Right atrium auricular region (tissue), 2 donors: Measurements from ENCODE around the gene KLKB1. TPM values are rescaled to one million over a fixed set of nuclear protein-coding genes. Genes with fewer than 3 reads are reported as not detected.

Experiments
- DNase-seq: peaks from one replicate; pipeline ENCODE4 v3.0.0-alpha.2; 2019; ENCODE audit warnings: low spot score
- H3K27ac ChIP-seq, 2 donors: fragments of 200-600 bp; sonication (generic); 1 replicate in 1 of 2; 2 replicates in 1 of 2; pipeline ENCODE4 v1.5.1; 2016 to 2019
- H3K27me3 ChIP-seq, 2 donors: fragments of 200-600 bp; sonication (generic); one replicate each; pipeline versions ENCODE4 v1.5.1 to v1.6.0; 2017 to 2019
- H3K36me3 ChIP-seq: fragments of 200-600 bp; sonication (generic); one replicate; pipeline ENCODE4 v1.5.1; 2016
- H3K4me1 ChIP-seq, 2 donors: fragments of 200-600 bp; sonication (generic); one replicate each; pipeline versions ENCODE4 v1.5.1 to v1.6.0; 2017 to 2019
- H3K4me3 ChIP-seq, 2 donors: fragments of 200-600 bp; sonication (generic); 1 replicate in 1 of 2; 2 replicates in 1 of 2; pipeline ENCODE4 v1.5.1; 2017 to 2019; ENCODE audit warnings: mild to moderate bottlenecking in 1 of 2, moderate library complexity in 1 of 2
- H3K9me3 ChIP-seq, 2 donors: fragments of 200-600 bp; sonication (generic); one replicate each; pipeline ENCODE4 v1.5.1; 2019
- total RNA-seq, 2 donors: library from RNA; depleted of rRNA; stranded (reverse); fragments of >200 nt; gene quantifications; one replicate each; pipeline ENCODE4 v1.1.0, GENCODE V29; 2016
- TF ChIP-seq, protein P1 (sequence below), 2 donors: fragments of 200-600 bp; sonication (generic); IDR thresholded peaks; one replicate each; pipeline ENCODE4 v1.5.1; 2019; ENCODE audit warnings: antibody characterized with exemption in 2 of 2

The KLKB1 gene
- total RNA-seq = 1 to 10 TPM in 1 of 2 donors, under 1 TPM in 1; 0.75 to 1.9 TPM

DNA sequence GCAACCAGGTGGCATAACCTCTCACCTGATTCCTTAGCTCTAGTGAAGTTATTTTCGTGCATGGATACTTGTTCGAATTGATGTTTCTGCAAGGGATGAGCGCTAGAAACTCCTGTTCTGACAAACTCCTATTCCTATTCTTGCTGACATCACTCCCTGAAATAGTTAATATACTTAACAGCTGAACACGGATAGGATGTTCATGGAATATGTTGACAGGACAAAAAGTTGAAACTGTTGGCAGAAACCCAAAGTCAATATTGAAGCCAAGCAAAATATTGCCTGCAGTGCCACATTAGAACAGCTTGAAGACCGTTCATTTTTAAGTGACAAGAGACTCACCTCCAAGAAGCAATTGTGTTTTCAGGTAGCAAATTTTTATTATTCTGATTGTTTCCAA is at the start of gene KLKB1:
TSS of gene KLKB1 (plus strand) at position 287 of the 400 bp plus-strand sequence. CDS start 689 bp downstream, outside the sequence.
- no peak for DNase-seq
- Histone ChIP-seq H3K9me3 (peaks cover 0 to 13% of the 10 kb centered on the region in 2 donors), H3K27ac (no peak within 1 kb of the TSS), H3K27me3 (no peaks in the 10 kb centered on the region), H3K36me3 (no peaks in the 10 kb centered on the region), H3K4me1 (no peaks in the 10 kb centered on the region), H3K4me3 (no peak within 1 kb of the TSS)
- TF ChIP-seq, protein P1, sequence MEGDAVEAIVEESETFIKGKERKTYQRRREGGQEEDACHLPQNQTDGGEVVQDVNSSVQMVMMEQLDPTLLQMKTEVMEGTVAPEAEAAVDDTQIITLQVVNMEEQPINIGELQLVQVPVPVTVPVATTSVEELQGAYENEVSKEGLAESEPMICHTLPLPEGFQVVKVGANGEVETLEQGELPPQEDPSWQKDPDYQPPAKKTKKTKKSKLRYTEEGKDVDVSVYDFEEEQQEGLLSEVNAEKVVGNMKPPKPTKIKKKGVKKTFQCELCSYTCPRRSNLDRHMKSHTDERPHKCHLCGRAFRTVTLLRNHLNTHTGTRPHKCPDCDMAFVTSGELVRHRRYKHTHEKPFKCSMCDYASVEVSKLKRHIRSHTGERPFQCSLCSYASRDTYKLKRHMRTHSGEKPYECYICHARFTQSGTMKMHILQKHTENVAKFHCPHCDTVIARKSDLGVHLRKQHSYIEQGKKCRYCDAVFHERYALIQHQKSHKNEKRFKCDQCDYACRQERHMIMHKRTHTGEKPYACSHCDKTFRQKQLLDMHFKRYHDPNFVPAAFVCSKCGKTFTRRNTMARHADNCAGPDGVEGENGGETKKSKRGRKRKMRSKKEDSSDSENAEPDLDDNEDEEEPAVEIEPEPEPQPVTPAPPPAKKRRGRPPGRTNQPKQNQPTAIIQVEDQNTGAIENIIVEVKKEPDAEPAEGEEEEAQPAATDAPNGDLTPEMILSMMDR (IDR thresholded peaks at IDR 0.05) = no peak

DNA sequence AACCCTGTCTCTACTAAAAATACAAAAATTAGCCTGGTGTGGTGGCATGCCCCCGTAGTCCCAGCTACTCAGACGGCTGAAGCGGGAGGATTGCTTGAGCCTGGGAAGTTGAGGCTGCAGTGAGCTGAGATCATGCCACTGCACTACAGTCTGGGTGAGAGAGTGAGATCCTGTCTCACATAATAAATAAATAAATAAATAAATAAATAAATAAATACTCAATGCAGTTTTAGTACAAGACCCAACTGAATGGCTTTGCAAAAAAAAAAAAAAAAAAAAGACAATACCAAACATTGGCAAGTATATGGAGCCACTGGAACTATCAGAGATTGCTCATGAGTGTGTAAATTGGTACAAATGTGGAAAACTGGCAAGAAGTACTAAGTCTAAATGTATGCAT is 39.2 kb upstream of the KLKB1 start:
- Histone ChIP-seq H3K4me3 (no peak overlapping the region), H3K27ac (no peak overlapping the region), H3K9me3 (no peaks in the 10 kb centered on the region), H3K36me3 (no peaks in the 10 kb centered on the region), H3K4me1 (peaks cover 0 to 19% of the 10 kb centered on the region in 2 donors), H3K27me3 (no peaks in the 10 kb centered on the region)
- TF ChIP-seq, protein P1 (IDR thresholded peaks at IDR 0.05) = no peak
- no peak for DNase-seq

DNA sequence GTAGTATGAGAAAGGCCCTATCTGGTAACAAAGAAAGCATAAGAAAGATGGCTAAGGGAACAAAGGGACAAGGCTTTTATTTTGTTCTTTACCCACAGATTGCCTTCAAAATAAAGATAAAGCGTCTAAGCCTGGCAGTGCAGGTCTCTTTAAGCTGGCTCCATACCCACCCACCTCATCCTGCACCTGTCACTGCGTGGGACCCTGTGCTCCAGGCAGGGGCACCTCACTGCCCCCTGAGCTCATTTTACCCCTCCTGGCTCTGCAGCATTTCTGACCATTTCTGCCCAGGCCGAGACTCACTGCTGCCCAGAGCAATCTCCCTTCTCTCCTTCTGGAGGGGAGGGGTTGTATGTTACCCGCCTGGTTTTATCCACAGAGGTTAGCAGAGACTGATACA is 37.7 kb upstream of the KLKB1 start:
- Histone ChIP-seq H3K4me3 (no peak overlapping the region), H3K4me1 (peaks cover 0 to 26% of the 10 kb centered on the region in 2 donors)
- no peak for DNase-seq

DNA sequence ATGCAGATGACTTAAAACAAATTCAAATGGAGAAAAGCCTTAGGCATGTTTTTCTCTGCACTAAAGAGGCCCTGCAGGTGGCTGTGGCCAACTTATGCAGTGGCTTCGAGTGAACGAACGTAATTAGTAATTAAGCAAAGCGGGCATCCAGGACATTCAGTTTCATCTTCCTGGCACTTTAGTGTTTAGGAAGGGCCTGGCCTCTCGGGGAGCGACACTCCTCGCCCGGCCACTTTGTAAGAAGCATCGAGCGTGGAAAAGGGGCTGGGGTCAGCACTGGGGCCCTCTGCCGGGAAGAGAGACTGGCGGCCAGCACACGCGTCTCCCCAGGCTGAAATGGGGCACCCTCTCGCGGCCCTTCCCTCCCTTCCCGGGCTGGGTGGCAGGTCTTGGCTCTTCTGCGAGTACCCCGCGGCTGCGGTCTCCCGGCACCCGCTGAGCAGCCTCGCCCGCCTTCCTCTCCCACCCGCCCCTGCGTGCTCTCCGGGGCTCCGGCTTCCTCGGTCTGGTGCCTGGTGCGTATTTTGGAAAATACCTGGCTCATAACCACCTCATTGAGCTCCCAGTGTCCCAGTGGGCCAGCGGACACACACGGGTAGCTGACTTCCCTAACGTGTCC is 36.6 kb upstream of the KLKB1 start:
- Histone ChIP-seq H3K4me3 (peak overlapping the region; percentile 77 to 88), H3K36me3 (peaks cover 8% of the 10 kb centered on the region), H3K4me1 (peaks cover 0 to 26% of the 10 kb centered on the region in 2 donors), H3K27me3 (no peaks in the 10 kb centered on the region), H3K27ac (peak overlapping the region; percentile 91 to 98), H3K9me3 (no peaks in the 10 kb centered on the region)
- no peak for DNase-seq
- TF ChIP-seq, protein P1 (IDR thresholded peaks at IDR 0.05) = peak in 1 of 2 donors; percentile 20

More for the DNA sequence above, 37.7 kb upstream of the KLKB1 start:
- peak overlapping the region; percentile 91 to 98 for H3K27ac ChIP-seq
- no peaks in the 10 kb centered on the region for H3K36me3 ChIP-seq
- no peaks in the 10 kb centered on the region for H3K9me3 ChIP-seq
- H3K27me3 ChIP-seq = no peaks in the 10 kb centered on the region
- TF ChIP-seq, protein P1 (IDR thresholded peaks at IDR 0.05) = no peak

DNA sequence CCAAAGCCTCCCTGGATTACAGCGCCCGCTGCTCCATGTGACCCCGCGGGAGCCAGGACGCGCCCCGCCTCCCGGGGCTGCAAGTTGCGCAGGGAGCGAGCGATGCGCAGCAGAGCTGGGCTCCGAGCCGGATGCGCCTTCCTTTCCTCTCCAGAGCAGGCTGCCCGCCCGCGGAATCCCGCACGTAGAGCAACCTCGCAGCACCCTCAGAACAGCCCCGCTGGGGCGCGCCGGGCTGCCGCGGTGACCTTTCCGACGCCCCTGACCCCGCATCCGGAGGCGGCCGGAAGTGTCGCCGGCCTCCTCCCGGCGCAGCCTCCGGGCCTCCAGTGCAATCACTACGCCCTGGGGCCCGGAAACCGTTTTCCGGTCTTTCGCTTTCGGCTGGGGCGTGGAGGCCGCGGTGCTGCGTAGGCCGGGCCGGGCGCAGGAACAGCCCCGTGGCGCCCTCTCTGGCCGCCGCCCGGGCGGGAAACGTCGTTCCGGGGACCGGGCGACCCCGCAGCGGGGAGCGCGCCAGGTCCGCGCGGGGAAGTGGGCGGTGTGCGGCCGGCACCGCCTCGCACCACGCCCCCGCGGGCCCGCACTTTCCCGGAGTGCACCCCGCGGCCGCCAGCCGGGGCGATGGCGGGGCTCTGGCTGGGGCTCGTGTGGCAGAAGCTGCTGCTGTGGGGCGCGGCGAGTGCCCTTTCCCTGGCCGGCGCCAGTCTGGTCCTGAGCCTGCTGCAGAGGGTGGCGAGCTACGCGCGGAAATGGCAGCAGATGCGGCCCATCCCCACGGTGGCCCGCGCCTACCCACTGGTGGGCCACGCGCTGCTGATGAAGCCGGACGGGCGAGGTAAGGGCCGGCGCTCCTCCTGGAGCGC is 35.9 kb upstream of the KLKB1 start, which contains the start of gene CYP4V2:
TSS of gene CYP4V2 (plus strand) at position 368 of the 866 bp plus-strand sequence. CDS start at position 625, 257 bp downstream.
- TF ChIP-seq, protein P1 (IDR thresholded peaks at IDR 0.05) = peak; percentile 35 to 59
- DNase-seq = peak; percentile 75
- H3K4me1 ChIP-seq = peaks cover 0 to 26% of the 10 kb centered on the region in 2 donors
- H3K36me3 ChIP-seq = peaks cover 8% of the 10 kb centered on the region
- no peaks in the 10 kb centered on the region for H3K9me3 ChIP-seq
- H3K27me3 ChIP-seq = no peaks in the 10 kb centered on the region
- H3K27ac ChIP-seq = peak within 1 kb of the TSS; percentile 91 to 98
- H3K4me3 ChIP-seq = peak within 1 kb of the TSS; percentile 77 to 88
